HL-60 (cell line): ENCODE results near the gene DENND1A.

Experiments
- GABPA ChIP-seq: IDR thresholded peaks from 2 replicates; pipeline ENCODE4 v1.6.1; 2012; ENCODE audit warnings: low read depth
- POLR2AphosphoS5 ChIP-seq: IDR thresholded peaks from 2 replicates; pipeline ENCODE4 v1.6.1; 2012; ENCODE audit warnings: low read depth
- SPI1 ChIP-seq: IDR thresholded peaks from 2 replicates; pipeline ENCODE4 v1.6.1; 2012; ENCODE audit warnings: low read depth, mild to moderate bottlenecking, borderline replicate concordance
- TF ChIP-seq, protein P1 (sequence below): IDR thresholded peaks from one replicate; pipeline ENCODE4 v1.5.1; 2011; ENCODE audit warnings: low read length, control low read depth, inconsistent platforms; ENCODE audit not compliant: insufficient read depth
- TF ChIP-seq, protein P2 (sequence below): IDR thresholded peaks from 2 replicates; pipeline ENCODE4 v1.6.1; 2012; ENCODE audit warnings: low read depth; ENCODE audit not compliant: insufficient replicate concordance

DNA sequence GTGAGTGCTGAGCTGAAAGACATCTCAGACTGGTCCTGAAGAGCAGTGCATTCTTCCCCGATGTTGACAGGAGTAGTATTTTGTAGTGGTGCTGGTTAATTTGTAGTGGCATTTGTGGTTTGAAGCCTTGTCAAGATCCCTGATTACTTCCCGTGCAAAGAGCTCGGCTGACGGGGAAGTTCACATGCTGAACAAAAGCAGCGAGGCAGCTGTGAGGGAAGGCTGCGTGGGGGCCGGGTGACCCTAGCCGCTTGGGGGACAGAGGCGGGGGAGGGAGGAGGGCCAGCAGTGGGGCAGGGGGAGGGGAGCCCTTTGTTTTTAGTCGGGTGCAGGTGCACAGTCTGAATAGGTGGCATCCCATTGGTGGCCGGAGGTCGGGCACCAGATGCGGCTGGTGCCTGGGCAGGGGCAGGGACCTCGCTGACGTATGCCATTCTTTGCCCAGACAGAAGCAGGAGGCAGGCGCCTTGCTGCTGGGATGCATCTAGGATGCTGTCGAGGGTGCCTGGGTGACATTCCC lies 509.3 kb downstream of the DENND1A start:
- TF ChIP-seq, protein P1, sequence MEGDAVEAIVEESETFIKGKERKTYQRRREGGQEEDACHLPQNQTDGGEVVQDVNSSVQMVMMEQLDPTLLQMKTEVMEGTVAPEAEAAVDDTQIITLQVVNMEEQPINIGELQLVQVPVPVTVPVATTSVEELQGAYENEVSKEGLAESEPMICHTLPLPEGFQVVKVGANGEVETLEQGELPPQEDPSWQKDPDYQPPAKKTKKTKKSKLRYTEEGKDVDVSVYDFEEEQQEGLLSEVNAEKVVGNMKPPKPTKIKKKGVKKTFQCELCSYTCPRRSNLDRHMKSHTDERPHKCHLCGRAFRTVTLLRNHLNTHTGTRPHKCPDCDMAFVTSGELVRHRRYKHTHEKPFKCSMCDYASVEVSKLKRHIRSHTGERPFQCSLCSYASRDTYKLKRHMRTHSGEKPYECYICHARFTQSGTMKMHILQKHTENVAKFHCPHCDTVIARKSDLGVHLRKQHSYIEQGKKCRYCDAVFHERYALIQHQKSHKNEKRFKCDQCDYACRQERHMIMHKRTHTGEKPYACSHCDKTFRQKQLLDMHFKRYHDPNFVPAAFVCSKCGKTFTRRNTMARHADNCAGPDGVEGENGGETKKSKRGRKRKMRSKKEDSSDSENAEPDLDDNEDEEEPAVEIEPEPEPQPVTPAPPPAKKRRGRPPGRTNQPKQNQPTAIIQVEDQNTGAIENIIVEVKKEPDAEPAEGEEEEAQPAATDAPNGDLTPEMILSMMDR: no peak
- no peak for TF ChIP-seq POLR2AphosphoS5
- TF ChIP-seq, protein P2, sequence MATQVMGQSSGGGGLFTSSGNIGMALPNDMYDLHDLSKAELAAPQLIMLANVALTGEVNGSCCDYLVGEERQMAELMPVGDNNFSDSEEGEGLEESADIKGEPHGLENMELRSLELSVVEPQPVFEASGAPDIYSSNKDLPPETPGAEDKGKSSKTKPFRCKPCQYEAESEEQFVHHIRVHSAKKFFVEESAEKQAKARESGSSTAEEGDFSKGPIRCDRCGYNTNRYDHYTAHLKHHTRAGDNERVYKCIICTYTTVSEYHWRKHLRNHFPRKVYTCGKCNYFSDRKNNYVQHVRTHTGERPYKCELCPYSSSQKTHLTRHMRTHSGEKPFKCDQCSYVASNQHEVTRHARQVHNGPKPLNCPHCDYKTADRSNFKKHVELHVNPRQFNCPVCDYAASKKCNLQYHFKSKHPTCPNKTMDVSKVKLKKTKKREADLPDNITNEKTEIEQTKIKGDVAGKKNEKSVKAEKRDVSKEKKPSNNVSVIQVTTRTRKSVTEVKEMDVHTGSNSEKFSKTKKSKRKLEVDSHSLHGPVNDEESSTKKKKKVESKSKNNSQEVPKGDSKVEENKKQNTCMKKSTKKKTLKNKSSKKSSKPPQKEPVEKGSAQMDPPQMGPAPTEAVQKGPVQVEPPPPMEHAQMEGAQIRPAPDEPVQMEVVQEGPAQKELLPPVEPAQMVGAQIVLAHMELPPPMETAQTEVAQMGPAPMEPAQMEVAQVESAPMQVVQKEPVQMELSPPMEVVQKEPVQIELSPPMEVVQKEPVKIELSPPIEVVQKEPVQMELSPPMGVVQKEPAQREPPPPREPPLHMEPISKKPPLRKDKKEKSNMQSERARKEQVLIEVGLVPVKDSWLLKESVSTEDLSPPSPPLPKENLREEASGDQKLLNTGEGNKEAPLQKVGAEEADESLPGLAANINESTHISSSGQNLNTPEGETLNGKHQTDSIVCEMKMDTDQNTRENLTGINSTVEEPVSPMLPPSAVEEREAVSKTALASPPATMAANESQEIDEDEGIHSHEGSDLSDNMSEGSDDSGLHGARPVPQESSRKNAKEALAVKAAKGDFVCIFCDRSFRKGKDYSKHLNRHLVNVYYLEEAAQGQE: no peak
- no peak for TF ChIP-seq SPI1
- no peak for TF ChIP-seq GABPA
